ENCODE data around the gene RRP1B.
"Not testable (repeated sequence)": the region's sequence is repeated elsewhere in the genome, so short reads cannot be mapped to it uniquely, and the experiment has no call there.

DNA sequence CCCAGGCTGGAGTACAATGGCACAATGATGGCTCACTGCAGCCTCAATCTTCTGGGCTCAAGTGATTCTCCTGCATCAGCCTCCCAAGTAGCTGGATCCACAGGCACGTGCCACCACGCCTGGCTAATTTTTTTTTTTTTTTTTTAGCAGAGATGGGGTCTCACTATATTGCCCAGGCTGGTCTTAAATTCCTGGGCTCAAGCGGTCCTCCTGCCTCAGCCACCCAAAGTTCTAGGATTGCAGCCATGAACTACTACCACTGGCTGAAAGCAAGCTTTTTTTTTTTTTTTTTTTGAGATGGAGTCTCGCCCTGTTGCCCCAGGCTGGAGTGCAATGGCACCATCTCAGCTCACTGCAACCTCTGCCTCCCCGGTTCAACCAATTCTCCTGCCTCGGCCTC lies 53.8 kb downstream of the RRP1B start:
- TF ChIP-seq, protein P1, sequence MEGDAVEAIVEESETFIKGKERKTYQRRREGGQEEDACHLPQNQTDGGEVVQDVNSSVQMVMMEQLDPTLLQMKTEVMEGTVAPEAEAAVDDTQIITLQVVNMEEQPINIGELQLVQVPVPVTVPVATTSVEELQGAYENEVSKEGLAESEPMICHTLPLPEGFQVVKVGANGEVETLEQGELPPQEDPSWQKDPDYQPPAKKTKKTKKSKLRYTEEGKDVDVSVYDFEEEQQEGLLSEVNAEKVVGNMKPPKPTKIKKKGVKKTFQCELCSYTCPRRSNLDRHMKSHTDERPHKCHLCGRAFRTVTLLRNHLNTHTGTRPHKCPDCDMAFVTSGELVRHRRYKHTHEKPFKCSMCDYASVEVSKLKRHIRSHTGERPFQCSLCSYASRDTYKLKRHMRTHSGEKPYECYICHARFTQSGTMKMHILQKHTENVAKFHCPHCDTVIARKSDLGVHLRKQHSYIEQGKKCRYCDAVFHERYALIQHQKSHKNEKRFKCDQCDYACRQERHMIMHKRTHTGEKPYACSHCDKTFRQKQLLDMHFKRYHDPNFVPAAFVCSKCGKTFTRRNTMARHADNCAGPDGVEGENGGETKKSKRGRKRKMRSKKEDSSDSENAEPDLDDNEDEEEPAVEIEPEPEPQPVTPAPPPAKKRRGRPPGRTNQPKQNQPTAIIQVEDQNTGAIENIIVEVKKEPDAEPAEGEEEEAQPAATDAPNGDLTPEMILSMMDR (IDR thresholded peaks at IDR 0.05; ENCODE audit: poor library complexity), result not testable (repeated sequence)
- TF ChIP-seq EZH2 (IDR thresholded peaks at IDR 0.05; ENCODE audit: borderline replicate concordance); EZH2phosphoT487 (IDR thresholded peaks at IDR 0.05; ENCODE audit: low read depth, severe bottlenecking, unreplicated experiment): not testable (repeated sequence)
